Activated T-cell treated with anti-CD3 and anti-CD28 coated beads, Interleukin-2, amount 50 U/mL, for 4 hours (primary cell): ENCODE results near the gene LAMB3. TPM values are rescaled to one million over a fixed set of nuclear protein-coding genes. Genes with fewer than 3 reads are reported as not detected.

ENCODE experiments used
- ATAC-seq, 2 donors: fragments of 200-7000 bp; cut with Tn5 transposase; one replicate each; pipeline ENCODE4 v1.10.0; 2021
- DNase-seq: peaks from one replicate; pipeline ENCODE4 v3.0.0-alpha.2; 2020
- H3K27me3 Mint-ChIP-seq: one replicate; pipeline ENCODE4 v1.8.0; 2021; ENCODE audit warnings: low read depth, mixed read lengths
- H3K36me3 Mint-ChIP-seq: one replicate; pipeline ENCODE4 v1.8.0; 2022; ENCODE audit warnings: mixed read lengths; ENCODE audit not compliant: insufficient read depth
- H3K4me1 Mint-ChIP-seq: one replicate; pipeline ENCODE4 v1.8.0; 2021; ENCODE audit warnings: low read depth, mixed read lengths
- H3K4me3 Mint-ChIP-seq: one replicate; pipeline ENCODE4 v1.8.0; 2021; ENCODE audit warnings: mild to moderate bottlenecking, moderate library complexity, mixed read lengths
- H3K9me3 Mint-ChIP-seq: one replicate; pipeline ENCODE4 v1.8.0; 2021; ENCODE audit warnings: mixed read lengths
- total RNA-seq, 3 donors: library from RNA; stranded (reverse); gene quantifications; one replicate each; pipeline ENCODE4 v1.2.1, GENCODE V29; 2021

LAMB3 gene
- total RNA-seq, 3 donors from 2014 or later, result 0.38 to 1.5 (median 0.55) TPM

GRCh38 chr1:209651138-209651587, 1.1 kb downstream of the LAMB3 start:
- no peaks in the 10 kb centered on the region for H3K27me3 Mint-ChIP-seq
- H3K36me3 Mint-ChIP-seq, result no peaks in the 10 kb centered on the region

DNA sequence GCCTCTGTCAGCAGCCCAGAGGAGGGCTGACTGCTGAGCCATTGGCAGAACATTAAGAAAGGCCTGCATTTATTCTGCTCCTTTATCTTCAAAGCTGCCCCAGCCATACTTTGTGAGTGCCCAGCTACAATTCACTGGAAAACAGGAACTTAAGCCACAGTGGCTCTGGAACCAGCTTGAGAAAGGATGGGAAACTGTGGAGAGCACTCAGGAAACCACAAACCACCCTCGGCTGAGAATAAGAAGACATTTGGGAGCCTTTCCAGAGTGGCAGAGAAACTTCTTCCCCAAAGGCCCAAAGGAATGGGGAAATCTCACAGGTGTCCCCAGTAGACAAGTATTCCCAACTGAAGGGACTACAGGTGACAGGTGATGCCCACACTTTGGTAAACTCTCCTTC, 1.8 kb downstream of the LAMB3 start:
- Mint-ChIP-seq H3K4me3 (no peak overlapping the region), H3K9me3 (no peaks in the 10 kb centered on the region), H3K4me1 (peaks cover 24% of the 10 kb centered on the region), H3K36me3 (no peaks in the 10 kb centered on the region), H3K27me3 (no peaks in the 10 kb centered on the region)
- no peak for ATAC-seq
- DNase-seq, result no peak

More at GRCh38 chr1:209651138-209651587, 1.1 kb downstream of the LAMB3 start:
- Mint-ChIP-seq H3K4me3 (no peak overlapping the region), H3K9me3 (no peaks in the 10 kb centered on the region), H3K4me1 (peaks cover 24% of the 10 kb centered on the region)
- DNase-seq, result peak; percentile 37
- ATAC-seq, result peak; percentile 79 to 90

- ATAC-seq (peak in 1 of 2 donors; percentile 33), DNase-seq (no peak)
- no peak overlapping the region for H3K4me3 Mint-ChIP-seq
- peaks cover 24% of the 10 kb centered on the region for H3K4me1 Mint-ChIP-seq
- H3K36me3 Mint-ChIP-seq, result no peaks in the 10 kb centered on the region
- H3K9me3 Mint-ChIP-seq, result no peaks in the 10 kb centered on the region
- no peaks in the 10 kb centered on the region for H3K27me3 Mint-ChIP-seq
Observed at GRCh38 chr1:209648931-209649776, 3.1 kb downstream of the LAMB3 start.

- no peaks in the 10 kb centered on the region for H3K36me3 Mint-ChIP-seq
- H3K9me3 Mint-ChIP-seq, result no peaks in the 10 kb centered on the region
- H3K4me1 Mint-ChIP-seq, result peaks cover 24% of the 10 kb centered on the region
Observed at GRCh38 chr1:209648346-209648745, 3.9 kb downstream of the LAMB3 start.

DNA sequence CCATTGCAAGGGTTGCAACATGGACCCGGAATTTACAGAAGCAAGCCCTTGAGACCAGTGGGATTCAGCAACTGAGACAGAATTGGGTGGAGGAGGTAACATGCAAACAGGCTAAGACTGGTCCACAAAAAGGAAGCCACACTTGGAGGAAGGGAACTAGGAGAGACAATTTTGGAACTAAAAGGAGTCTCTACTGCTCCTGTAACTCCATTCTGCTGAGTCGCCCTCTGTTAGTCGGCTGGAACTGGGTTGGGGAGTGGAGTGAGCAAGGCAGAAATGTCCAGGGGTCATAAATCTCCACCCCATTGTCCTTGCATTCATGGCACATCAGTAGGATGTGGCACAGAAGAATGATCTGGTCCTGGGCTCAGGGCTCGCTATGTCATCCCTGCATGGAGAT, 5.1 kb downstream of the LAMB3 start:
- Mint-ChIP-seq H3K9me3 (no peaks in the 10 kb centered on the region), H3K4me1 (peaks cover 21% of the 10 kb centered on the region), H3K4me3 (no peak overlapping the region), H3K36me3 (no peaks in the 10 kb centered on the region), H3K27me3 (no peaks in the 10 kb centered on the region)
- DNase-seq, result no peak
- ATAC-seq, result no peak

More at GRCh38 chr1:209648346-209648745, 3.9 kb downstream of the LAMB3 start:
- no peak overlapping the region for H3K4me3 Mint-ChIP-seq
- no peak for ATAC-seq
- H3K27me3 Mint-ChIP-seq, result no peaks in the 10 kb centered on the region
- no peak for DNase-seq

- DNase-seq, result no peak
- H3K9me3 Mint-ChIP-seq, result no peaks in the 10 kb centered on the region
- H3K36me3 Mint-ChIP-seq, result no peaks in the 10 kb centered on the region
- peaks cover 18% of the 10 kb centered on the region for H3K4me1 Mint-ChIP-seq
- no peak for ATAC-seq
- H3K4me3 Mint-ChIP-seq, result no peak overlapping the region
- no peaks in the 10 kb centered on the region for H3K27me3 Mint-ChIP-seq
Observed at GRCh38 chr1:209646558-209646957, 5.7 kb downstream of the LAMB3 start.

DNA sequence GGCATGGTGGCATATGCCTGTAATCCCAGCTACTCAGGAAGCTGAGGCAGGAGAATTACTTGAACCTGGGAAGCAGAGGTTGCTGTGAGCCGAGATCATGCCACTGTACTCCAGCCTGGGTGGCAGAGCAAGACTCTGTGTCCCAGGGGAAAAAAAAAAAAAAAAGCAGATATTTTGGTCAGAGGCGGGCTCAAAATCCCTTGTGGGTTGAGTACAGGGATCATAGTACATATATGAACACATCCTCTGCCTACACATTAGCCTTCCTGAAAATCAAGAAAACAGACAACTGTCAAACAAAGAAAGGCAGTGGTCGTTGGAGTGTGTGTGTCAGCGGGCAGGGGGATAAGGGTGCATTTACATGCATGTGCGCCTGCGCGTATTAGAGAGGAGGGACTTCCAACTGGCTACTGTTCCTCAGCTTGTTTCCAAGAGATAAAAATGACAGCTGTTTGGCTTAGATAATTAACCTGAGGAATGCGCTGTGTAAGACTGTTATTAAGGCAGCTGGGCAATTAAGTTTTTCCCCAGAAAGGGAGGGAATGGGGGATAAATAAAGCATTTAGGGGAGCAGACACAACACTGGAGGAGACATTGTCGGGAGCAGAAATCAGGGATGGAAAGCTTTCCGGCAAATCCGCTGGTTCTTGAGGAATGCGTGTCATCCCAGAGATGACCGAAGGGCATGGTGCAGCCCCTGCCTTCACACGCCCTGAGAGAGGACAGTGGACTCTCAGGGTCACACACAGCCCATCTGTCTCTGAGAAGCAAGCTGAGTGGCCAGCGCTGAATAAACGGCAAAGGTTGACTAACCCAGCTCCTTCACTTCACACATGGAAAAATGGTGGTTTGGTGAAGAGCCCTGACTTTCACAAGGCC, 6.4 kb downstream of the LAMB3 start:
- H3K27me3 Mint-ChIP-seq, result no peaks in the 10 kb centered on the region
- no peak for ATAC-seq

DNA sequence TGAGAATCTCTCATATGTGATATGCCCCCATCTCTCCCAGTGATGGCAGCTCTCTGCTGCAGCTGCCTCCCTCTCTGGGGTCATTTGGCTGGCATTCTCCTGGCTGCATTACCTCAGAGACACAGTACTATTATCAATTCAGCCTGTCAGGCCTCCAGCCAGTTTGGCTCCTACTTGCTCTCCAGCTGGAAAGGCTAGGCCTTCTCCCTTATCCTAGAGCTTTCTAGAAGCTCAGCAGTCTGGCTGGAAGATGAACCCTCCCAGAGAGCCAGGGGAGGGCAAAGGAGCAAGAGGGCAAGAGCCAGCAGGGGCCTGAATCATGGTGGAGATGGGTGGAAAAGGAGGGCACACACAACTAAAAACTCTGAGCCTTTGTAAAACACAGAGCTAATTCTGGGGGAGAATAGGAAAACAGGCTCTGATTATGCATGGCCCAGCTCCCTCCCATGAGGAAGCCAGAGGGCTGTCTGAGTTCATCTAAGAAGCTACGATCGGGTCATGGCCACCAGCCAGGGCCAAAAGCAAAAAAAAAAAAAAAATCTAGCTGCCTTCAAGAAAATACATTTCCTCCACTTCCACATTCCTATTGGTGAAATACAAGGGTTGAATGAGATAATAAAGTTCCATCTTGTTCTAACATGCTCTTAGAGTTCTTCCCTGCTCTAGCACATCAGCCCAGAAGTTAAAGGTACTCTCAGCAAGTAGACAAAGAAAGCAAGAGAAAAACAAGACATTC, 8.8 kb downstream of the LAMB3 start:
- ATAC-seq, result no peak
- Mint-ChIP-seq H3K4me3 (no peak overlapping the region), H3K27me3 (no peaks in the 10 kb centered on the region), H3K4me1 (no peaks in the 10 kb centered on the region), H3K36me3 (no peaks in the 10 kb centered on the region), H3K9me3 (no peaks in the 10 kb centered on the region)
- no peak for DNase-seq

More for the DNA sequence above, 6.4 kb downstream of the LAMB3 start:
- no peaks in the 10 kb centered on the region for H3K9me3 Mint-ChIP-seq
- no peak for DNase-seq
- H3K36me3 Mint-ChIP-seq, result no peaks in the 10 kb centered on the region
- no peak overlapping the region for H3K4me3 Mint-ChIP-seq
- H3K4me1 Mint-ChIP-seq, result peaks cover 11% of the 10 kb centered on the region

GRCh38 chr1:209642816-209643215, 9.4 kb downstream of the LAMB3 start:
- ATAC-seq (no peak), DNase-seq (no peak)
- H3K4me3 Mint-ChIP-seq, result no peak overlapping the region
- no peaks in the 10 kb centered on the region for H3K27me3 Mint-ChIP-seq
- H3K36me3 Mint-ChIP-seq, result no peaks in the 10 kb centered on the region
- H3K9me3 Mint-ChIP-seq, result no peaks in the 10 kb centered on the region
- no peaks in the 10 kb centered on the region for H3K4me1 Mint-ChIP-seq

- Mint-ChIP-seq H3K4me3 (no peak overlapping the region), H3K4me1 (no peaks in the 10 kb centered on the region), H3K9me3 (no peaks in the 10 kb centered on the region), H3K36me3 (no peaks in the 10 kb centered on the region), H3K27me3 (no peaks in the 10 kb centered on the region)
- ATAC-seq (no peak), DNase-seq (no peak)
Observed at GRCh38 chr1:209641832-209642172, 10.4 kb downstream of the LAMB3 start.

GRCh38 chr1:209635850-209636249, 16.4 kb downstream of the LAMB3 start:
- H3K27me3 Mint-ChIP-seq, result no peaks in the 10 kb centered on the region
- ATAC-seq (no peak), DNase-seq (no peak)
- no peaks in the 10 kb centered on the region for H3K9me3 Mint-ChIP-seq
- no peaks in the 10 kb centered on the region for H3K4me1 Mint-ChIP-seq
- H3K36me3 Mint-ChIP-seq, result no peaks in the 10 kb centered on the region
- H3K4me3 Mint-ChIP-seq, result no peak overlapping the region

GRCh38 chr1:209634005-209634737, 18.1 kb downstream of the LAMB3 start:
- no peak for ATAC-seq
- no peaks in the 10 kb centered on the region for H3K4me1 Mint-ChIP-seq
- H3K27me3 Mint-ChIP-seq, result no peaks in the 10 kb centered on the region

GRCh38 chr1:209633335-209633997, 18.8 kb downstream of the LAMB3 start:
- H3K4me3 Mint-ChIP-seq, result no peak overlapping the region
- DNase-seq (no peak), ATAC-seq (no peak)
- no peaks in the 10 kb centered on the region for H3K27me3 Mint-ChIP-seq
- no peaks in the 10 kb centered on the region for H3K36me3 Mint-ChIP-seq
- H3K9me3 Mint-ChIP-seq, result no peaks in the 10 kb centered on the region
- H3K4me1 Mint-ChIP-seq, result no peaks in the 10 kb centered on the region

More at GRCh38 chr1:209634005-209634737, 18.1 kb downstream of the LAMB3 start:
- Mint-ChIP-seq H3K9me3 (no peaks in the 10 kb centered on the region), H3K36me3 (no peaks in the 10 kb centered on the region), H3K4me3 (no peak overlapping the region)
- DNase-seq, result no peak
